ENCODE data around the gene ZNF385C. TPM values are rescaled to one million over a fixed set of nuclear protein-coding genes. Genes with fewer than 3 reads are reported as not detected.

Gene ZNF385C
- polyA plus RNA-seq, 2 of the 4 experiments (the other 2 are of a cell fraction): 0.13 to 0.61 TPM

DNA sequence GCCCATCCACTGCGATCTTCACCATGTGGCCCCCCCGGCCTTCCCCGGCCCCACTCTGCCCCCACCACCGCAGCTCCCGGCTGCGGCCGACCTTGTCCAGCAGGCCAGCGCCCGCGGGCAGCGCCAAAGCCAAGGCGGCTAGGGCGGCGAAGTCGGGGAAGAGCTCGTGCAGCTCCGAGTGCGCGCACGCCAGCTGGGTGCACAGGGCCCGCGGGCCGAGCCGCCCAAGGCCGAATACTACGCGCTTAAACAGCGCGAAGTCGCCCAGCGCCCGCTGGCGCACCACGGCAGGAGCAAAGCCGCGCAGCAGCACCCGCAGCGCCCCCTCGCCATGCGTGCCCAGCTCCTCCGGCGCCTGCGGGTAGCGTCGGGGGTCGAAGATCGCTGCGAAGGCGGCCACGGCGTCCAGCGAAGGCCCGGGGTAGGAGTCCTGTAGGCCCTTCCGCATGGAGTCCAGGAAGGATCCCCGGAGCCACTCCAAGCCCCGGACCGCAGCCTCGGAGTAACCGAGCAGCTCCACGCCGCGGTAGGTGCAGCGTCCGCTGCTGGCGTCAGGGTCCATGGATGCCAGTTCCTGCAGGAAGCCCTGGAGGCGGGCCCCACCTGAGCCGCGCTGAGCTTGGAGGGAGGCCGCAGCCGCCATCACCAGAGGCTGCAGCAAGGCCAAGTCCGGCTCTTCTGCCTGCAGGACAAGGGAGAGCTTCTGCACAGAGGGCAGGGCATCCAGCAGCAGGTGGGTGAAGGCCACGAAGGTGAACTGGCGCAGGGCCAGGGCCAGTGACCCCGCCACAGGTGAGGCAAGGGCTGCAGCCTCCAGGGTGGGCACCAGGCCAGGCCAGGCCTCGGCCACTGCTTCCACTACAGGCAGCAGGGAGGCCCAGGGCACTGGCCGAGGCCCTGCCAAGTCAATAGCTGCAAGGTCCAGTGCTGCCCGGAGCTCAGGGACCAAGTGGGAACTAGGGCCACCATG, 58.2 kb downstream of the ZNF385C start:
- CTCF ChIA-PET: interaction anchor here (0.9 to 22.6 kb wide), 12 partner anchors 9 to 89 kb away, joined by 3 to 346 read pairs (median 5); partner anchors contain the start of genes DNAJC7, HSPB9 and NKIRAS2
- no peak for TF ChIP-seq BHLHE40 (IDR thresholded peaks at IDR 0.05; ENCODE audit: low read depth, low read length)
- no peak for TF ChIP-seq SMC3 (IDR thresholded peaks at IDR 0.05)
- no peak for TF ChIP-seq MAFK (IDR thresholded peaks at IDR 0.05; ENCODE audit: partially characterized antibody)
- no peak for TF ChIP-seq EP300 (IDR thresholded peaks at IDR 0.05)
- TF ChIP-seq NFE2L2 (conservative IDR thresholded peaks at IDR 0.05; ENCODE audit: low read length): no peak
- no peak for TF ChIP-seq FOSB (CRISPR knock-in tag; IDR thresholded peaks at IDR 0.05)
- no peak for TF ChIP-seq FOSL2 (IDR thresholded peaks at IDR 0.05)
- no peak for TF ChIP-seq FOSL2 (CRISPR knock-in tag; IDR thresholded peaks at IDR 0.05)
- TF ChIP-seq, protein P1, sequence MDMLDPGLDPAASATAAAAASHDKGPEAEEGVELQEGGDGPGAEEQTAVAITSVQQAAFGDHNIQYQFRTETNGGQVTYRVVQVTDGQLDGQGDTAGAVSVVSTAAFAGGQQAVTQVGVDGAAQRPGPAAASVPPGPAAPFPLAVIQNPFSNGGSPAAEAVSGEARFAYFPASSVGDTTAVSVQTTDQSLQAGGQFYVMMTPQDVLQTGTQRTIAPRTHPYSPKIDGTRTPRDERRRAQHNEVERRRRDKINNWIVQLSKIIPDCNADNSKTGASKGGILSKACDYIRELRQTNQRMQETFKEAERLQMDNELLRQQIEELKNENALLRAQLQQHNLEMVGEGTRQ (IDR thresholded peaks at IDR 0.05): no peak
- POLR2A ChIA-PET: no interaction called here
- Histone ChIP-seq H3K4me1 (no peaks in the 10 kb centered on the region), H3K9me3 (no peaks in the 10 kb centered on the region), H3K4me3 (no peak overlapping the region), H3K27ac (no peak overlapping the region), H3K4me2 (no peak overlapping the region)
- FAIRE-seq: no peak
- 92% methylated on average over 64 of the region's 77 CpGs for WGBS (ENCODE audit: missing lambda C conversion rate)
- peak in 1 of 2 experiments; percentile 12; a peak in 2 of 6 replicates for ATAC-seq
- DNase-seq (ENCODE audit: low read depth in 1 of 2, low spot score in 1 of 2): no peak

DNA sequence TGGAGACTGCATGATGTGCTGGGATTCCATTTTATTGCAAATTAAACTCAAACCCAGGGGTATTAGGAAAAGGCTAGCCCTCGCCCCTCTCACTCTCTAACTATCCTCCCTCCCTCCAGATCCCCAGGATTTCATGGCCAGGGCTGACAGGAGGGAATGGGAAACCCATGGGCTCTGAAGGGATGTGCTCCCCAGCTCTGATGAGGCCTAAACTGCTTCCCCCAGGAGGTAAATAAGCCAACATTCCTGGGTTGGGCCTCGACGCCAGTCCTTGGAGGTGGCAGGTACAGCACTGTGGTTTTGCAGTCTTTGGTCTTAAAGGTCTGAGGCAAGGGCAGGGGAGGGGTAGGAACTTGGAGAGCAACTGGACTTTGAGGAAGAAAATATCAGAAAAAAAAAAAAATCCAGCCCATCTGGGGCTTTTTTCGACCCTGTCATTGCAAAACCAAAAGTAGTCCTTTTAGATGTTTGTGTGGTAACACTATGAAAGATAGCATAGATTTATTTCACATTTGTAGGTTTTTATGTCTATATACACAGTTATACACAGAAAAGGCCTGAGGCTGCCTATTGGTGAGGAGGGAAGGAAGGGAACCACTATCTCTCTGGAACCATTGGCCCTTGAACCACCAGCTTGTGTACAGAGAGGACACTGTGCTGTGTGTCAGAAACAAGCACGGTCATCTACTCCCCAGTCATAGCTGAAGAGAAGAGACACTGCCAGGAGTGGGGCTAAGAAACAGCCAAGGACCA, 59.9 kb downstream of the ZNF385C start:
- DNase-seq (ENCODE audit: low read depth in 1 of 2, low spot score in 1 of 2) (no peak), FAIRE-seq (no peak), ATAC-seq (no peak)
- ChIA-PET CTCF (interaction anchor here (0.8 to 22.6 kb wide), 10 partner anchors 9 to 84 kb away, joined by 3 to 346 read pairs (median 4); partner anchors contain the start of genes DHX58, DNAJC7, HSPB9 and NKIRAS2), POLR2A (no interaction called here)
- no peaks in the 10 kb centered on the region for H3K9me3 ChIP-seq
- WGBS (ENCODE audit: missing lambda C conversion rate): 67% methylated on average over 5 of the region's 5 CpGs
- no peak overlapping the region for H3K4me3 ChIP-seq
- no peak overlapping the region for H3K4me2 ChIP-seq
- no peak overlapping the region for H3K27ac ChIP-seq
- H3K4me1 ChIP-seq: no peaks in the 10 kb centered on the region
- TF ChIP-seq MAFK (IDR thresholded peaks at IDR 0.05; ENCODE audit: partially characterized antibody): no peak
- no peak for TF ChIP-seq ZFP36 (IDR thresholded peaks at IDR 0.05; ENCODE audit: borderline replicate concordance, partially characterized antibody)
- no peak for TF ChIP-seq RNF2 (IDR thresholded peaks at IDR 0.05; ENCODE audit: borderline replicate concordance, low read depth)
- no peak for TF ChIP-seq RFX5 (IDR thresholded peaks at IDR 0.05)
- TF ChIP-seq ZC3H11A (IDR thresholded peaks at IDR 0.05): no peak

DNA sequence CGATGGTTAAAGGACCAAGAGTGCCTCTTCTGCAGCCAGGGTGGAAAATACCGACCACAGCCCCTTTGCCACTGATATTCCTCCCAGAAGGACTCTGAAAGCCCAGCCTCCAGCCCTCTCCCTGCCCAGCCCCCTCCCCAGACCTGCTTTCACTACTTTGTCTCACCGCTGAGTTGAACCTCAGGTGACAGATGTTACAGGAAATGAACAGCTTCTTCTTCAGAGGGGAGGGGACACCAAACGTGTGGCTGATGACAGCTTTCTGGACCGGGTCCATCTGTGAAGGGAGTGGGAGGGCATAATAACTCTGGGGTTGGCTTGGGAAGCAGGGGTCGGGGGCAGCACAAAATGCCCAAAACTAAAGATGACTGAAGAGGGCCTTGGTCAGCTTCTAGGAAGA, 64.2 kb downstream of the ZNF385C start:
- FAIRE-seq: no peak
- no peak overlapping the region for H3K27ac ChIP-seq
- no peak overlapping the region for H3K4me2 ChIP-seq
- ChIA-PET CTCF (interaction anchor here (0.8 to 22.6 kb wide), 6 partner anchors 10 to 63 kb away, joined by 3 to 346 read pairs (median 3); partner anchors contain the start of genes DNAJC7 and NKIRAS2), POLR2A (no interaction called here)
- ATAC-seq: no peak
- DNase-seq (ENCODE audit: low read depth in 1 of 2, low spot score in 1 of 2): no peak
- WGBS (ENCODE audit: missing lambda C conversion rate): 38% methylated on average over 6 of the region's 6 CpGs
- no peaks in the 10 kb centered on the region for H3K4me1 ChIP-seq
- TF ChIP-seq CEBPB (IDR thresholded peaks at IDR 0.05): no peak
- TF ChIP-seq, protein P2, sequence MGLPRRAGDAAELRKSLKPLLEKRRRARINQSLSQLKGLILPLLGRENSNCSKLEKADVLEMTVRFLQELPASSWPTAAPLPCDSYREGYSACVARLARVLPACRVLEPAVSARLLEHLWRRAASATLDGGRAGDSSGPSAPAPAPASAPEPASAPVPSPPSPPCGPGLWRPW (IDR thresholded peaks at IDR 0.05): no peak
- TF ChIP-seq RNF2 (IDR thresholded peaks at IDR 0.05; ENCODE audit: borderline replicate concordance, low read depth): no peak
- no peak for TF ChIP-seq HEYL (CRISPR knock-in tag; IDR thresholded peaks at IDR 0.05)
- no peak for TF ChIP-seq ESRRA (IDR thresholded peaks at IDR 0.05; ENCODE audit: borderline replicate concordance, low read length)
- TF ChIP-seq MAZ (IDR thresholded peaks at IDR 0.05; ENCODE audit: borderline replicate concordance, low read depth, low read length): no peak
- TF ChIP-seq CBX2 (IDR thresholded peaks at IDR 0.05; ENCODE audit: borderline replicate concordance, low read depth): no peak
- TF ChIP-seq SMC3 (IDR thresholded peaks at IDR 0.05): no peak
- no peak for TF ChIP-seq HOXB13 (CRISPR knock-in tag; IDR thresholded peaks at IDR 0.05; ENCODE audit: low read depth)
- no peak for TF ChIP-seq MAFK (IDR thresholded peaks at IDR 0.05; ENCODE audit: partially characterized antibody)
- TF ChIP-seq CBX8 (IDR thresholded peaks at IDR 0.05): no peak
- TF ChIP-seq POLR2AphosphoS2 (conservative IDR thresholded peaks at IDR 0.05; ENCODE audit: low read length): no peak
- TF ChIP-seq, protein P3, sequence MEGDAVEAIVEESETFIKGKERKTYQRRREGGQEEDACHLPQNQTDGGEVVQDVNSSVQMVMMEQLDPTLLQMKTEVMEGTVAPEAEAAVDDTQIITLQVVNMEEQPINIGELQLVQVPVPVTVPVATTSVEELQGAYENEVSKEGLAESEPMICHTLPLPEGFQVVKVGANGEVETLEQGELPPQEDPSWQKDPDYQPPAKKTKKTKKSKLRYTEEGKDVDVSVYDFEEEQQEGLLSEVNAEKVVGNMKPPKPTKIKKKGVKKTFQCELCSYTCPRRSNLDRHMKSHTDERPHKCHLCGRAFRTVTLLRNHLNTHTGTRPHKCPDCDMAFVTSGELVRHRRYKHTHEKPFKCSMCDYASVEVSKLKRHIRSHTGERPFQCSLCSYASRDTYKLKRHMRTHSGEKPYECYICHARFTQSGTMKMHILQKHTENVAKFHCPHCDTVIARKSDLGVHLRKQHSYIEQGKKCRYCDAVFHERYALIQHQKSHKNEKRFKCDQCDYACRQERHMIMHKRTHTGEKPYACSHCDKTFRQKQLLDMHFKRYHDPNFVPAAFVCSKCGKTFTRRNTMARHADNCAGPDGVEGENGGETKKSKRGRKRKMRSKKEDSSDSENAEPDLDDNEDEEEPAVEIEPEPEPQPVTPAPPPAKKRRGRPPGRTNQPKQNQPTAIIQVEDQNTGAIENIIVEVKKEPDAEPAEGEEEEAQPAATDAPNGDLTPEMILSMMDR (IDR thresholded peaks at IDR 0.05): no peak
- no peak for TF ChIP-seq MYC (IDR thresholded peaks at IDR 0.05; ENCODE audit: borderline replicate concordance, low read length)
- TF ChIP-seq ZC3H11A (IDR thresholded peaks at IDR 0.05): no peak
- no peak overlapping the region for H3K4me3 ChIP-seq
- H3K9me3 ChIP-seq: no peaks in the 10 kb centered on the region
